ENCODE results near the gene LRRC9. TPM values are rescaled to one million over a fixed set of nuclear protein-coding genes. Genes with fewer than 3 reads are reported as not detected.

The LRRC9 gene
- total and polyA plus RNA-seq, 2 experiments from 2014 or later: 2.2 to 3.1 TPM

DNA sequence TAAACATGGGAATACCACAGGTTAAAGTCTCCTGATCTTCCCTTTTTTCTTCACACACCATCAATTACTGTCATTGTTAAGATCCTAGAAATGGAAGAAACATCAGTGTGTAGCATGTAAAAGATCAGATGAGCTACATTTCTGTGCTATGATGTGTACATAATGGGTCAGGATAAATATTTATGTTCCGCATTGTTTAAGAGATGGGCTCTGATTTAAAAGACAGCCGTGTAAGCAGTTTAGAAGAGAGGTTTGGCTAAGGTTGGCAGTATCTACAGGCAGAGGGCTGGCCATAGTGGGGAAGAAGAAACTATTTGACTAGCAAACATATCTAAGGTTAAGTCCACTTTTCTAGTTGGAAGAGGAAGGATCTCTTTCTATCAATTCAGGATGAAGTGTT lies 49.4 kb downstream of the LRRC9 start (continued):
- TF ChIP-seq, protein P1, sequence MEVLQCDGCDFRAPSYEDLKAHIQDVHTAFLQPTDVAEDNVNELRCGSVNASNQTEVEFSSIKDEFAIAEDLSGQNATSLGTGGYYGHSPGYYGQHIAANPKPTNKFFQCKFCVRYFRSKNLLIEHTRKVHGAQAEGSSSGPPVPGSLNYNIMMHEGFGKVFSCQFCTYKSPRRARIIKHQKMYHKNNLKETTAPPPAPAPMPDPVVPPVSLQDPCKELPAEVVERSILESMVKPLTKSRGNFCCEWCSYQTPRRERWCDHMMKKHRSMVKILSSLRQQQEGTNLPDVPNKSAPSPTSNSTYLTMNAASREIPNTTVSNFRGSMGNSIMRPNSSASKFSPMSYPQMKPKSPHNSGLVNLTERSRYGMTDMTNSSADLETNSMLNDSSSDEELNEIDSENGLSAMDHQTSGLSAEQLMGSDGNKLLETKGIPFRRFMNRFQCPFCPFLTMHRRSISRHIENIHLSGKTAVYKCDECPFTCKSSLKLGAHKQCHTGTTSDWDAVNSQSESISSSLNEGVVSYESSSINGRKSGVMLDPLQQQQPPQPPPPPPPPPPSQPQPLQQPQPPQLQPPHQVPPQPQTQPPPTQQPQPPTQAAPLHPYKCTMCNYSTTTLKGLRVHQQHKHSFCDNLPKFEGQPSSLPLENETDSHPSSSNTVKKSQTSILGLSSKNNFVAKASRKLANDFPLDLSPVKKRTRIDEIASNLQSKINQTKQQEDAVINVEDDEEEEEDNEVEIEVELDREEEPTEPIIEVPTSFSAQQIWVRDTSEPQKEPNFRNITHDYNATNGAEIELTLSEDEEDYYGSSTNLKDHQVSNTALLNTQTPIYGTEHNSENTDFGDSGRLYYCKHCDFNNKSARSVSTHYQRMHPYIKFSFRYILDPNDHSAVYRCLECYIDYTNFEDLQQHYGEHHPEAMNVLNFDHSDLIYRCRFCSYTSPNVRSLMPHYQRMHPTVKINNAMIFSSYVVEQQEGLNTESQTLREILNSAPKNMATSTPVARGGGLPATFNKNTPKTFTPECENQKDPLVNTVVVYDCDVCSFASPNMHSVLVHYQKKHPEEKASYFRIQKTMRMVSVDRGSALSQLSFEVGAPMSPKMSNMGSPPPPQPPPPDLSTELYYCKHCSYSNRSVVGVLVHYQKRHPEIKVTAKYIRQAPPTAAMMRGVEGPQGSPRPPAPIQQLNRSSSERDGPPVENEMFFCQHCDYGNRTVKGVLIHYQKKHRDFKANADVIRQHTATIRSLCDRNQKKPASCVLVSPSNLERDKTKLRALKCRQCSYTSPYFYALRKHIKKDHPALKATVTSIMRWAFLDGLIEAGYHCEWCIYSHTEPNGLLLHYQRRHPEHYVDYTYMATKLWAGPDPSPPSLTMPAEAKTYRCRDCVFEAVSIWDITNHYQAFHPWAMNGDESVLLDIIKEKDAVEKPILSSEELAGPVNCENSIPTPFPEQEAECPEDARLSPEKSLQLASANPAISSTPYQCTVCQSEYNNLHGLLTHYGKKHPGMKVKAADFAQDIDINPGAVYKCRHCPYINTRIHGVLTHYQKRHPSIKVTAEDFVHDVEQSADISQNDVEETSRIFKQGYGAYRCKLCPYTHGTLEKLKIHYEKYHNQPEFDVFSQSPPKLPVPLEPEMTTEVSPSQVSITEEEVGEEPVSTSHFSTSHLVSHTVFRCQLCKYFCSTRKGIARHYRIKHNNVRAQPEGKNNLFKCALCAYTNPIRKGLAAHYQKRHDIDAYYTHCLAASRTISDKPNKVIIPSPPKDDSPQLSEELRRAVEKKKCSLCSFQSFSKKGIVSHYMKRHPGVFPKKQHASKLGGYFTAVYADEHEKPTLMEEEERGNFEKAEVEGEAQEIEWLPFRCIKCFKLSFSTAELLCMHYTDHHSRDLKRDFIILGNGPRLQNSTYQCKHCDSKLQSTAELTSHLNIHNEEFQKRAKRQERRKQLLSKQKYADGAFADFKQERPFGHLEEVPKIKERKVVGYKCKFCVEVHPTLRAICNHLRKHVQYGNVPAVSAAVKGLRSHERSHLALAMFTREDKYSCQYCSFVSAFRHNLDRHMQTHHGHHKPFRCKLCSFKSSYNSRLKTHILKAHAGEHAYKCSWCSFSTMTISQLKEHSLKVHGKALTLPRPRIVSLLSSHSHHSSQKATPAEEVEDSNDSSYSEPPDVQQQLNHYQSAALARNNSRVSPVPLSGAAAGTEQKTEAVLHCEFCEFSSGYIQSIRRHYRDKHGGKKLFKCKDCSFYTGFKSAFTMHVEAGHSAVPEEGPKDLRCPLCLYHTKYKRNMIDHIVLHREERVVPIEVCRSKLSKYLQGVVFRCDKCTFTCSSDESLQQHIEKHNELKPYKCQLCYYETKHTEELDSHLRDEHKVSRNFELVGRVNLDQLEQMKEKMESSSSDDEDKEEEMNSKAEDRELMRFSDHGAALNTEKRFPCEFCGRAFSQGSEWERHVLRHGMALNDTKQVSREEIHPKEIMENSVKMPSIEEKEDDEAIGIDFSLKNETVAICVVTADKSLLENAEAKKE (CRISPR knock-in tag; IDR thresholded peaks at IDR 0.05): no peak
- TF ChIP-seq, protein P2, sequence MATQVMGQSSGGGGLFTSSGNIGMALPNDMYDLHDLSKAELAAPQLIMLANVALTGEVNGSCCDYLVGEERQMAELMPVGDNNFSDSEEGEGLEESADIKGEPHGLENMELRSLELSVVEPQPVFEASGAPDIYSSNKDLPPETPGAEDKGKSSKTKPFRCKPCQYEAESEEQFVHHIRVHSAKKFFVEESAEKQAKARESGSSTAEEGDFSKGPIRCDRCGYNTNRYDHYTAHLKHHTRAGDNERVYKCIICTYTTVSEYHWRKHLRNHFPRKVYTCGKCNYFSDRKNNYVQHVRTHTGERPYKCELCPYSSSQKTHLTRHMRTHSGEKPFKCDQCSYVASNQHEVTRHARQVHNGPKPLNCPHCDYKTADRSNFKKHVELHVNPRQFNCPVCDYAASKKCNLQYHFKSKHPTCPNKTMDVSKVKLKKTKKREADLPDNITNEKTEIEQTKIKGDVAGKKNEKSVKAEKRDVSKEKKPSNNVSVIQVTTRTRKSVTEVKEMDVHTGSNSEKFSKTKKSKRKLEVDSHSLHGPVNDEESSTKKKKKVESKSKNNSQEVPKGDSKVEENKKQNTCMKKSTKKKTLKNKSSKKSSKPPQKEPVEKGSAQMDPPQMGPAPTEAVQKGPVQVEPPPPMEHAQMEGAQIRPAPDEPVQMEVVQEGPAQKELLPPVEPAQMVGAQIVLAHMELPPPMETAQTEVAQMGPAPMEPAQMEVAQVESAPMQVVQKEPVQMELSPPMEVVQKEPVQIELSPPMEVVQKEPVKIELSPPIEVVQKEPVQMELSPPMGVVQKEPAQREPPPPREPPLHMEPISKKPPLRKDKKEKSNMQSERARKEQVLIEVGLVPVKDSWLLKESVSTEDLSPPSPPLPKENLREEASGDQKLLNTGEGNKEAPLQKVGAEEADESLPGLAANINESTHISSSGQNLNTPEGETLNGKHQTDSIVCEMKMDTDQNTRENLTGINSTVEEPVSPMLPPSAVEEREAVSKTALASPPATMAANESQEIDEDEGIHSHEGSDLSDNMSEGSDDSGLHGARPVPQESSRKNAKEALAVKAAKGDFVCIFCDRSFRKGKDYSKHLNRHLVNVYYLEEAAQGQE (IDR thresholded peaks at IDR 0.05; ENCODE audit: unreplicated experiment): no peak
- TF ChIP-seq EZH2phosphoT487 (IDR thresholded peaks at IDR 0.05; ENCODE audit: unreplicated experiment) (no peak), ZNF331 (CRISPR knock-in tag; IDR thresholded peaks at IDR 0.05; ENCODE audit: low read depth) (no peak), NANOG (IDR thresholded peaks at IDR 0.05; ENCODE audit: borderline replicate concordance) (no peak), CREB1 (CRISPR knock-in tag; IDR thresholded peaks at IDR 0.05; ENCODE audit: low read depth) (no peak), JUNB (IDR thresholded peaks at IDR 0.05; ENCODE audit: unreplicated experiment) (no peak)
- TF ChIP-seq, protein P3, sequence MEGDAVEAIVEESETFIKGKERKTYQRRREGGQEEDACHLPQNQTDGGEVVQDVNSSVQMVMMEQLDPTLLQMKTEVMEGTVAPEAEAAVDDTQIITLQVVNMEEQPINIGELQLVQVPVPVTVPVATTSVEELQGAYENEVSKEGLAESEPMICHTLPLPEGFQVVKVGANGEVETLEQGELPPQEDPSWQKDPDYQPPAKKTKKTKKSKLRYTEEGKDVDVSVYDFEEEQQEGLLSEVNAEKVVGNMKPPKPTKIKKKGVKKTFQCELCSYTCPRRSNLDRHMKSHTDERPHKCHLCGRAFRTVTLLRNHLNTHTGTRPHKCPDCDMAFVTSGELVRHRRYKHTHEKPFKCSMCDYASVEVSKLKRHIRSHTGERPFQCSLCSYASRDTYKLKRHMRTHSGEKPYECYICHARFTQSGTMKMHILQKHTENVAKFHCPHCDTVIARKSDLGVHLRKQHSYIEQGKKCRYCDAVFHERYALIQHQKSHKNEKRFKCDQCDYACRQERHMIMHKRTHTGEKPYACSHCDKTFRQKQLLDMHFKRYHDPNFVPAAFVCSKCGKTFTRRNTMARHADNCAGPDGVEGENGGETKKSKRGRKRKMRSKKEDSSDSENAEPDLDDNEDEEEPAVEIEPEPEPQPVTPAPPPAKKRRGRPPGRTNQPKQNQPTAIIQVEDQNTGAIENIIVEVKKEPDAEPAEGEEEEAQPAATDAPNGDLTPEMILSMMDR (conservative IDR thresholded peaks at IDR 0.05; ENCODE audit: low read depth in 2 of 2): no peak
